IMR-90 (cell line): ENCODE results near the gene CCL5. TPM values are rescaled to one million over a fixed set of nuclear protein-coding genes. Genes with fewer than 3 reads are reported as not detected.

Experiments used
- ATAC-seq: fragments of 200-7000 bp; cut with Tn5 transposase; 2 replicates; pipeline ENCODE4 v1.9.1; 2020; ENCODE audit warnings: low read depth, mild to moderate bottlenecking, moderate library complexity
- BruUV-seq: library from RNA; stranded (reverse); fragments of 400-500 nt; replicated peaks from 2 replicates; lab custom pipeline; 2021; lab: Mats Ljungman, UMichigan
- CTCF ChIA-PET: fragments of 300-600 bp; formaldehyde crosslinking; extraction: SDS; loops from one replicate; lab custom pipeline; 2021; ENCODE audit warnings: antibody characterized with exemption; lab: Yijun Ruan, JAX
- POLR2A ChIA-PET: fragments of 300-600 bp; sonication (Branson Sonifier 250); formaldehyde crosslinking; loops from one replicate; lab custom pipeline; 2022; ENCODE audit warnings: antibody characterized with exemption; ENCODE audit not compliant: unreplicated experiment; lab: Charles Lee
- DNase-seq: peaks from one replicate; pipeline ENCODE4 v3.0.0; 2013
- H2AFZ ChIP-seq: replicated peaks from 2 replicates; pipeline ENCODE3; 2013; ENCODE audit warnings: low read length, mild to moderate bottlenecking; ENCODE audit not compliant: poor library complexity
- H2AK5ac ChIP-seq: 2 replicates; pipeline ENCODE4 v1.6.1; 2013; ENCODE audit warnings: low read depth, low read length, inconsistent platforms
- H2AK9ac ChIP-seq: replicated peaks from 2 replicates; pipeline ENCODE3; 2013; ENCODE audit warnings: mild to moderate bottlenecking, low read depth, low read length, moderate library complexity; ENCODE audit not compliant: poor library complexity
- H2BK120ac ChIP-seq: 2 replicates; pipeline ENCODE4 v1.6.1; 2013; ENCODE audit warnings: low read depth, low read length, inconsistent platforms
- H2BK15ac ChIP-seq: 3 replicates; pipeline ENCODE4 v1.6.1; 2013; ENCODE audit warnings: low read depth, low read length, inconsistent platforms
- H2BK20ac ChIP-seq: 2 replicates; pipeline ENCODE4 v1.6.1; 2013; ENCODE audit warnings: low read depth, mild to moderate bottlenecking, inconsistent platforms, low read length, moderate library complexity
- H2BK5ac ChIP-seq: 2 replicates; pipeline ENCODE4 v1.6.1; 2013; ENCODE audit warnings: mild to moderate bottlenecking, low read depth, low read length, inconsistent platforms; ENCODE audit not compliant: poor library complexity, severe bottlenecking
- H3K14ac ChIP-seq: replicated peaks from 2 replicates; pipeline ENCODE4 v1.6.1; 2013; ENCODE audit warnings: low read depth, low read length, inconsistent platforms
- H3K18ac ChIP-seq: 2 replicates; pipeline ENCODE4 v1.6.1; 2013; ENCODE audit warnings: low read depth, low read length, control low read depth
- H3K23ac ChIP-seq: 2 replicates; pipeline ENCODE4 v1.6.1; 2013; ENCODE audit warnings: low read depth, low read length, inconsistent platforms
- H3K27ac ChIP-seq: 2 replicates; pipeline ENCODE4 v1.5.1; 2013; ENCODE audit warnings: mild to moderate bottlenecking, control low read depth, low read length; ENCODE audit not compliant: insufficient read depth
- H3K27me3 ChIP-seq: 2 replicates; pipeline ENCODE4 v1.6.1; 2013; ENCODE audit warnings: low read length; ENCODE audit not compliant: control insufficient read depth, insufficient read depth
- H3K36me3 ChIP-seq: 2 replicates; pipeline ENCODE4 v1.6.1; 2013; ENCODE audit warnings: low read length, mixed read lengths; ENCODE audit not compliant: control insufficient read depth, insufficient read depth
- H3K4ac ChIP-seq: 2 replicates; pipeline ENCODE4 v1.6.1; 2013; ENCODE audit warnings: low read depth, low read length, inconsistent platforms
- H3K4me1 ChIP-seq: 2 replicates; pipeline ENCODE4 v1.6.1; 2013; ENCODE audit warnings: low read length, mixed read lengths; ENCODE audit not compliant: control insufficient read depth, insufficient read depth
- H3K4me2 ChIP-seq: 2 replicates; pipeline ENCODE4 v1.6.1; 2013; ENCODE audit warnings: low read depth, mild to moderate bottlenecking, control low read depth, low read length, moderate library complexity
- H3K4me3 ChIP-seq: 2 replicates; pipeline ENCODE4 v1.5.1; 2013; ENCODE audit warnings: low read depth, mild to moderate bottlenecking, control low read depth, low read length, moderate library complexity; ENCODE audit not compliant: insufficient read depth
- H3K56ac ChIP-seq: 2 replicates; pipeline ENCODE4 v1.6.1; 2013; ENCODE audit warnings: low read length, inconsistent platforms; ENCODE audit not compliant: insufficient read depth; ENCODE audit errors: extremely low read depth
- H3K79me1 ChIP-seq, 2 experiments: 2 replicates each; pipeline ENCODE4 v1.6.1; 2013; ENCODE audit warnings: low read length in 2 of 2, inconsistent platforms in 1 of 2, low read depth in 1 of 2
- H3K9ac ChIP-seq: 2 replicates; pipeline ENCODE4 v1.6.1; 2013; ENCODE audit warnings: low read depth, low read length, control low read depth
- H3K9me1 ChIP-seq: 2 replicates; pipeline ENCODE4 v1.6.1; 2013; ENCODE audit warnings: low read length, inconsistent platforms; ENCODE audit not compliant: insufficient read depth
- H3K9me3 ChIP-seq: 2 replicates; pipeline ENCODE4 v1.6.1; 2013; ENCODE audit warnings: low read length; ENCODE audit not compliant: control insufficient read depth, insufficient read depth
- H4K20me1 ChIP-seq: 2 replicates; pipeline ENCODE4 v1.6.1; 2013; ENCODE audit warnings: low read length, inconsistent platforms; ENCODE audit not compliant: insufficient read depth
- H4K5ac ChIP-seq: 2 replicates; pipeline ENCODE4 v1.6.1; 2013; ENCODE audit warnings: mild to moderate bottlenecking, low read depth, low read length, control low read depth
- H4K8ac ChIP-seq, 2 experiments: 2 replicates each; pipeline ENCODE4 v1.6.1; 2013; ENCODE audit warnings: low read depth in 2 of 2, low read length in 2 of 2, control low read depth in 1 of 2, inconsistent platforms in 1 of 2
- H4K91ac ChIP-seq: 2 replicates; pipeline ENCODE4 v1.6.1; 2013; ENCODE audit warnings: low read depth, low read length, inconsistent platforms; ENCODE audit not compliant: insufficient read depth
- BHLHE40 ChIP-seq: fragments of 150-350 bp; IDR thresholded peaks from 2 replicates; pipeline ENCODE4 v1.6.1; 2016; ENCODE audit warnings: mild to moderate bottlenecking, low read depth, low read length
- CEBPB ChIP-seq: IDR thresholded peaks from 2 replicates; pipeline ENCODE4 v1.6.1; 2012; ENCODE audit warnings: low read depth, low read length, improper control_type of control experiment
- CHD1 ChIP-seq: IDR thresholded peaks from 2 replicates; pipeline ENCODE4 v1.6.1; 2012; ENCODE audit warnings: low read depth, low read length, improper control_type of control experiment
- CTCF ChIP-seq: conservative IDR thresholded peaks from 2 replicates; pipeline ENCODE4 v1.5.1; 2012; ENCODE audit warnings: mild to moderate bottlenecking, low read depth, low read length, improper control_type of control experiment
- ELK1 ChIP-seq: fragments of 150-350 bp; IDR thresholded peaks from 2 replicates; pipeline ENCODE4 v1.6.1; 2016; ENCODE audit warnings: low read depth, mild to moderate bottlenecking, low read length, moderate library complexity, borderline replicate concordance
- FOS ChIP-seq: fragments of 150-350 bp; IDR thresholded peaks from 2 replicates; pipeline ENCODE4 v1.6.1; 2016; ENCODE audit warnings: low read depth, low read length
- MAFK ChIP-seq: IDR thresholded peaks from 2 replicates; pipeline ENCODE4 v1.6.1; 2012; ENCODE audit warnings: low read depth, low read length, improper control_type of control experiment
- MAZ ChIP-seq: IDR thresholded peaks from 2 replicates; pipeline ENCODE4 v1.6.1; 2012; ENCODE audit warnings: low read depth, mild to moderate bottlenecking, low read length, improper control_type of control experiment, moderate library complexity, borderline replicate concordance
- MXI1 ChIP-seq: IDR thresholded peaks from 2 replicates; pipeline ENCODE4 v1.6.1; 2012; ENCODE audit warnings: low read depth, mild to moderate bottlenecking, low read length, moderate library complexity, borderline replicate concordance
- NFE2L2 ChIP-seq: fragments of 150-350 bp; IDR thresholded peaks from 2 replicates; pipeline ENCODE4 v1.6.1; 2016; ENCODE audit warnings: low read depth, mild to moderate bottlenecking, low read length
- POLR2A ChIP-seq: IDR thresholded peaks from 2 replicates; pipeline ENCODE4 v1.6.1; 2012; ENCODE audit warnings: mild to moderate bottlenecking, low read depth, low read length
- RAD21 ChIP-seq: IDR thresholded peaks from 2 replicates; pipeline ENCODE4 v1.6.1; 2012; ENCODE audit warnings: low read length, improper control_type of control experiment
- RCOR1 ChIP-seq: IDR thresholded peaks from 2 replicates; pipeline ENCODE4 v1.6.1; 2012; ENCODE audit warnings: mild to moderate bottlenecking, low read length, improper control_type of control experiment; ENCODE audit not compliant: insufficient replicate concordance
- RFX5 ChIP-seq: IDR thresholded peaks from 2 replicates; pipeline ENCODE4 v1.8.0; 2012; ENCODE audit warnings: low read depth, mild to moderate bottlenecking, low read length, moderate library complexity
- SMC3 ChIP-seq: fragments of 150-350 bp; IDR thresholded peaks from 2 replicates; pipeline ENCODE4 v1.6.1; 2016; ENCODE audit warnings: low read depth, mild to moderate bottlenecking, antibody characterized with exemption, low read length, moderate library complexity
- USF2 ChIP-seq: fragments of 150-350 bp; IDR thresholded peaks from 2 replicates; pipeline ENCODE4 v1.6.1; 2017; ENCODE audit warnings: mild to moderate bottlenecking, antibody characterized with exemption, low read length, low read depth
- WGBS, 2 experiments: methylation state at CpG; one replicate each; pipeline versions ENCODE4 v1.1.5 to v1.1.7; 2013; ENCODE audit warnings: missing lambda C conversion rate in 2 of 2; ENCODE audit not compliant: insufficient read length in 1 of 2; ENCODE audit errors: extremely low coverage in 2 of 2; 5-methylcytosine and 5-hydroxymethylcytosine counted together
- dilution Hi-C: fragments of 300-500 bp; cut with HindIII; formaldehyde crosslinking; loops from one replicate; pipeline ENCODE4 v1.14.3; 2018; ENCODE audit warnings: low sequenced_read_pairs; ENCODE audit not compliant: unreplicated experiment
- in situ Hi-C: fragments of 300-500 bp; cut with MboI; formaldehyde crosslinking; loops from 3 replicates; pipeline ENCODE4 v1.14.3; 2019; ENCODE audit warnings: low sequenced_read_pairs, inconsistent platforms, mixed read lengths
- intact Hi-C: fragments of 100-400 bp; cut with micrococcal nuclease; formaldehyde crosslinking; loops from 2 replicates; pipeline ENCODE4 v1.10.0; 2022
- polyA plus RNA-seq, 3 experiments: library from polyadenylated mRNA; depleted of rRNA; stranded (reverse); fragments of >200 nt; gene quantifications; 2 replicates each; pipeline ENCODE4 v1.2.3, GENCODE V29; 2012; ENCODE audit warnings: low replicate concordance in 1 of 3
- total RNA-seq: library from RNA; depleted of rRNA; stranded (reverse); fragments of >200 nt; gene quantifications from 2 replicates; pipeline ENCODE4 v1.2.3, GENCODE V29; 2012

The CCL5 gene
- total and polyA plus RNA-seq, 2 of the 4 experiments (the other 2 are of a cell fraction), result not detected

GRCh38 chr17:35875072-35875799, 4.9 kb downstream of the CCL5 start:
- no peaks in the 10 kb centered on the region for H4K20me1 ChIP-seq
- H3K4me3 ChIP-seq, result no peak overlapping the region
- H2BK120ac ChIP-seq, result no peak overlapping the region
- POLR2A ChIA-PET, result no interaction called here
- H4K91ac ChIP-seq, result no peak overlapping the region
- H3K9me1 ChIP-seq, result no peaks in the 10 kb centered on the region
- H3K23ac ChIP-seq, result no peak overlapping the region
- in situ Hi-C loops, result no loop called here
- no peaks in the 10 kb centered on the region for H3K79me1 ChIP-seq
- no peak overlapping the region for H3K14ac ChIP-seq
- BruUV-seq, result no TSS peak
- H2BK5ac ChIP-seq, result no peak overlapping the region
- H3K18ac ChIP-seq, result no peak overlapping the region
- no peaks in the 10 kb centered on the region for H3K36me3 ChIP-seq
- ATAC-seq (no peak), DNase-seq (no peak)
- H3K4ac ChIP-seq, result no peak overlapping the region
- CTCF ChIA-PET, result interaction anchor here (0.7 to 1.2 kb wide), 3 partner anchors 15 to 24 kb away, joined by 3 read pairs; no protein-coding TSS in a partner anchor
- no peak overlapping the region for H3K9ac ChIP-seq
- dilution Hi-C loops, result no loop called here
- H3K9me3 ChIP-seq, result no peaks in the 10 kb centered on the region
- no peak overlapping the region for H2AK5ac ChIP-seq
- H2BK20ac ChIP-seq, result no peak overlapping the region
- no peak overlapping the region for H2BK15ac ChIP-seq
- no peak overlapping the region for H4K8ac ChIP-seq
- no peak overlapping the region for H3K56ac ChIP-seq
- no peak overlapping the region for H2AFZ ChIP-seq
- no peak overlapping the region for H2AK9ac ChIP-seq
- H3K27ac ChIP-seq, result no peak overlapping the region
- H4K5ac ChIP-seq, result no peak overlapping the region
- no CpG with 5 or more reads among the region's 5 CpGs for WGBS, 2 experiments
- H3K27me3 ChIP-seq, result peaks cover 3% of the 10 kb centered on the region; the same call in 1 of the 2 replicates
- intact Hi-C loops, result no loop called here
- H3K4me1 ChIP-seq, result no peaks in the 10 kb centered on the region
- H3K4me2 ChIP-seq, result no peak overlapping the region
- no peak for TF ChIP-seq MAFK
- no peak for TF ChIP-seq RAD21
- no peak for TF ChIP-seq POLR2A
- TF ChIP-seq RCOR1, result no peak
- TF ChIP-seq ELK1, result no peak
- TF ChIP-seq SMC3, result no peak
- no peak for TF ChIP-seq NFE2L2
- TF ChIP-seq MAZ, result no peak
- TF ChIP-seq CEBPB, result no peak
- no peak for TF ChIP-seq BHLHE40
- no peak for TF ChIP-seq FOS
- TF ChIP-seq CTCF, result no peak
- no peak for TF ChIP-seq RFX5
- no peak for TF ChIP-seq CHD1
- no peak for TF ChIP-seq MXI1
- no peak for TF ChIP-seq USF2
